Tibial nerve (tissue), 4 donors: ENCODE results near the gene TYMS.

Source experiments
- EP300 ChIP-seq, 2 donors: sonication (generic); formaldehyde crosslinking; IDR thresholded peaks; one replicate each; pipeline ENCODE4 v1.6.1; 2017; ENCODE audit warnings: antibody characterized with exemption in 2 of 2, mild to moderate bottlenecking in 1 of 2
- POLR2A ChIP-seq, 2 donors: fragments of 450-650 bp; IDR thresholded peaks; one replicate each; pipeline ENCODE4 v1.6.1; 2017; ENCODE audit warnings: antibody characterized with exemption in 2 of 2, mild to moderate bottlenecking in 2 of 2, moderate library complexity in 2 of 2
- TF ChIP-seq, protein P1 (sequence below), 5 experiments: fragments of 200-600 bp in 3 of 5; fragments of 450-650 bp in 2 of 5; sonication (generic) in 3 of 5; IDR thresholded peaks; one replicate each; pipeline ENCODE4 v1.5.1; 2016 to 2019; ENCODE audit warnings: antibody characterized with exemption in 5 of 5, mild to moderate bottlenecking in 3 of 5, moderate library complexity in 2 of 5

DNA sequence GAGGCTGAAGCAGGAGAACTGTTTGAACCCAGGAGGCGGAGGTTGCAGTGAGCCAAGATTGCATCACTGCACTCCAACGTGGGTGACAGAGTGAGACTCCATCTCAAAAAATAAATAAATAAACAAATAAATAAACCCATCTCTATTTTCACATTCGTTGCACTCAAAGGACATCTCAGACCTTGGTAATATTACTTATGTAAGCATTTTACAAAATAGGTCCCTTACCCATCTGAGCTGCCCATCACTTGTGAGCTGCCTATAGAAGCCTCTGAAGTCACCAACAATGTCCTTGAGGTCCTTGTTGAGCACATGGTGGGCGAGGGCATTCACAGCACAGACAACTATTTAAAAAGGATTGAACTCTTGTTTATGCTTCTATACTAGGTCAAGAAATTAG lies 39.6 kb downstream of the TYMS start:
- TF ChIP-seq, protein P1, sequence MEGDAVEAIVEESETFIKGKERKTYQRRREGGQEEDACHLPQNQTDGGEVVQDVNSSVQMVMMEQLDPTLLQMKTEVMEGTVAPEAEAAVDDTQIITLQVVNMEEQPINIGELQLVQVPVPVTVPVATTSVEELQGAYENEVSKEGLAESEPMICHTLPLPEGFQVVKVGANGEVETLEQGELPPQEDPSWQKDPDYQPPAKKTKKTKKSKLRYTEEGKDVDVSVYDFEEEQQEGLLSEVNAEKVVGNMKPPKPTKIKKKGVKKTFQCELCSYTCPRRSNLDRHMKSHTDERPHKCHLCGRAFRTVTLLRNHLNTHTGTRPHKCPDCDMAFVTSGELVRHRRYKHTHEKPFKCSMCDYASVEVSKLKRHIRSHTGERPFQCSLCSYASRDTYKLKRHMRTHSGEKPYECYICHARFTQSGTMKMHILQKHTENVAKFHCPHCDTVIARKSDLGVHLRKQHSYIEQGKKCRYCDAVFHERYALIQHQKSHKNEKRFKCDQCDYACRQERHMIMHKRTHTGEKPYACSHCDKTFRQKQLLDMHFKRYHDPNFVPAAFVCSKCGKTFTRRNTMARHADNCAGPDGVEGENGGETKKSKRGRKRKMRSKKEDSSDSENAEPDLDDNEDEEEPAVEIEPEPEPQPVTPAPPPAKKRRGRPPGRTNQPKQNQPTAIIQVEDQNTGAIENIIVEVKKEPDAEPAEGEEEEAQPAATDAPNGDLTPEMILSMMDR (IDR thresholded peaks at IDR 0.05): no peak
- TF ChIP-seq EP300 (IDR thresholded peaks at IDR 0.05) (no peak), POLR2A (IDR thresholded peaks at IDR 0.05) (no peak)
